Chondrocyte (in vitro differentiated cells): ENCODE data around the gene CCHCR1. TPM values are rescaled to one million over a fixed set of nuclear protein-coding genes. Genes with fewer than 3 reads are reported as not detected.

Experiments used
- DNase-seq: peaks from one replicate; pipeline ENCODE4 v3.0.0; 2021; ENCODE audit warnings: mixed read lengths, low spot score
- H3K27ac Mint-ChIP-seq: one replicate; pipeline ENCODE4 v1.8.0; 2021; ENCODE audit warnings: mild to moderate bottlenecking, moderate library complexity, mixed read lengths; ENCODE audit not compliant: unreplicated experiment
- H3K27me3 Mint-ChIP-seq: 2 replicates; pipeline ENCODE4 v1.8.0; 2021; ENCODE audit warnings: low read depth, mixed read lengths
- H3K36me3 Mint-ChIP-seq: 2 replicates; pipeline ENCODE4 v1.8.0; 2021; ENCODE audit warnings: low read depth, mixed read lengths
- H3K4me1 Mint-ChIP-seq: 2 replicates; pipeline ENCODE4 v1.8.0; 2021; ENCODE audit warnings: low read depth, mild to moderate bottlenecking, mixed read lengths
- H3K4me3 Mint-ChIP-seq: one replicate; pipeline ENCODE4 v1.8.0; 2021; ENCODE audit warnings: mild to moderate bottlenecking, moderate library complexity, mixed read lengths; ENCODE audit not compliant: unreplicated experiment
- H3K9me3 Mint-ChIP-seq: 2 replicates; pipeline ENCODE4 v1.8.0; 2021; ENCODE audit warnings: low read depth, mixed read lengths
- total RNA-seq: library from RNA; stranded (reverse); gene quantifications from 3 replicates; pipeline ENCODE4 v1.2.1, GENCODE V29; 2021
- TF ChIP-seq, protein P1 (sequence below): fragments of 200-600 bp; sonication (generic); IDR thresholded peaks from 2 replicates; pipeline ENCODE4 v1.5.0; 2021; ENCODE audit warnings: antibody characterized with exemption, mild to moderate bottlenecking, moderate library complexity

CCHCR1 gene
- total RNA-seq, 1 donor from 2014 or later = 13.4 TPM

DNA sequence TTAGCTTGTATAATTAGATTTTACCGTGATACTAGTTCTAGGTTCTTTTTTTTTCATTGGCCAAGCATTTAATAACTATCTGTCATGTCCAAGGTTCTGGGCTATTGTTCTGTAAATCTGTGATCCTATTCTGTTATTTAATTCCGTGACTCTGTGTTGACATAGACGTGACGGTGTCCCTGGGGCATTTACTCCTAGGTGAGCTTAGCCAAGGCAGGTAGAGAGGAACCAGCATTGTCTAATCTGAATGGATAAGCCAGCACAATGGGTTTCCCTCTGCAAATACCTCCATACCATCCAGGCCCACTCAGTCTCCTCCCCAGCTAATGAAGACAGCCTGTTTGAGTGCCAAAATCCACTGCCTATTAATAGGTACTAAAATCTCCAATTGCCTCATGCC, 28.5 kb downstream of the CCHCR1 start:
- H3K36me3 Mint-ChIP-seq = no peaks in the 10 kb centered on the region
- no peak overlapping the region for H3K4me3 Mint-ChIP-seq
- TF ChIP-seq, protein P1, sequence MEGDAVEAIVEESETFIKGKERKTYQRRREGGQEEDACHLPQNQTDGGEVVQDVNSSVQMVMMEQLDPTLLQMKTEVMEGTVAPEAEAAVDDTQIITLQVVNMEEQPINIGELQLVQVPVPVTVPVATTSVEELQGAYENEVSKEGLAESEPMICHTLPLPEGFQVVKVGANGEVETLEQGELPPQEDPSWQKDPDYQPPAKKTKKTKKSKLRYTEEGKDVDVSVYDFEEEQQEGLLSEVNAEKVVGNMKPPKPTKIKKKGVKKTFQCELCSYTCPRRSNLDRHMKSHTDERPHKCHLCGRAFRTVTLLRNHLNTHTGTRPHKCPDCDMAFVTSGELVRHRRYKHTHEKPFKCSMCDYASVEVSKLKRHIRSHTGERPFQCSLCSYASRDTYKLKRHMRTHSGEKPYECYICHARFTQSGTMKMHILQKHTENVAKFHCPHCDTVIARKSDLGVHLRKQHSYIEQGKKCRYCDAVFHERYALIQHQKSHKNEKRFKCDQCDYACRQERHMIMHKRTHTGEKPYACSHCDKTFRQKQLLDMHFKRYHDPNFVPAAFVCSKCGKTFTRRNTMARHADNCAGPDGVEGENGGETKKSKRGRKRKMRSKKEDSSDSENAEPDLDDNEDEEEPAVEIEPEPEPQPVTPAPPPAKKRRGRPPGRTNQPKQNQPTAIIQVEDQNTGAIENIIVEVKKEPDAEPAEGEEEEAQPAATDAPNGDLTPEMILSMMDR = no peak
- no peak overlapping the region for H3K27ac Mint-ChIP-seq
- peaks cover 27% of the 10 kb centered on the region for H3K4me1 Mint-ChIP-seq
- H3K9me3 Mint-ChIP-seq = no peaks in the 10 kb centered on the region
- H3K27me3 Mint-ChIP-seq = peaks cover 8% of the 10 kb centered on the region
- DNase-seq = no peak

DNA sequence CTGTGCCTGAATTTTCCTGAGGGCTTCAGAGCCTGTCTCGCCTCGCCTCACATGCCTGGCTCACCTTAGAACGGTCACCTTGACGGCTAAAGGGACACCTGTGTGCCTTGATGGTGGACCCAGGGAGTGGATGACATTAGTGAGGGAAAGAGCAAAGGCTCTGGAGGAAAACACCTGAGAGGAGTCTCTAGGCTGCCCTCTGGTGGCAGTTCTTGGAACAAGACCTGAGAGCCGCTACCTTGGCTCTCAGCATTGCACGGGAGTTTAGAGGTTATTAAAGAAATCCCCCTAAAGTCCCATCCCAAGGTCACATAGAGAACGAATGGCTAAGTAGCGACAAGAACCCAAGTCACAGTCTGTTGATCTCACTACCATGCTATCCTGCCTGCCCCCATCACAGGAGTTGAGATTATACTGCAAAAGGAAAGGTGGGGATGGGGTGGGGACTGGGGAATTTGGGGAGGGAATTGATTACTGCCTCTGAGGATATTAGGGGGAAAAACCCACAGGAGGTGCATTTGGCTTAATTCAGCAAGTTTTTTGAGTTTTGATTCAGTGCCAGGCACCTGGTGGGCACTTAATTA, 29.4 kb downstream of the CCHCR1 start:
- Mint-ChIP-seq H3K4me3 (no peak overlapping the region), H3K27me3 (peaks cover 8% of the 10 kb centered on the region), H3K9me3 (no peaks in the 10 kb centered on the region), H3K4me1 (peaks cover 37% of the 10 kb centered on the region), H3K27ac (no peak overlapping the region), H3K36me3 (no peaks in the 10 kb centered on the region)
- DNase-seq = no peak
- TF ChIP-seq, protein P1 = peak; percentile 92

GRCh38 chr6:31126396-31127175, 31.0 kb downstream of the CCHCR1 start:
- Mint-ChIP-seq H3K27me3 (peaks cover 8% of the 10 kb centered on the region), H3K27ac (peak overlapping the region; percentile 59), H3K4me3 (no peak overlapping the region), H3K36me3 (no peaks in the 10 kb centered on the region), H3K4me1 (peaks cover 53% of the 10 kb centered on the region), H3K9me3 (no peaks in the 10 kb centered on the region)
- TF ChIP-seq, protein P1 = peak; percentile 12
- no peak for DNase-seq

DNA sequence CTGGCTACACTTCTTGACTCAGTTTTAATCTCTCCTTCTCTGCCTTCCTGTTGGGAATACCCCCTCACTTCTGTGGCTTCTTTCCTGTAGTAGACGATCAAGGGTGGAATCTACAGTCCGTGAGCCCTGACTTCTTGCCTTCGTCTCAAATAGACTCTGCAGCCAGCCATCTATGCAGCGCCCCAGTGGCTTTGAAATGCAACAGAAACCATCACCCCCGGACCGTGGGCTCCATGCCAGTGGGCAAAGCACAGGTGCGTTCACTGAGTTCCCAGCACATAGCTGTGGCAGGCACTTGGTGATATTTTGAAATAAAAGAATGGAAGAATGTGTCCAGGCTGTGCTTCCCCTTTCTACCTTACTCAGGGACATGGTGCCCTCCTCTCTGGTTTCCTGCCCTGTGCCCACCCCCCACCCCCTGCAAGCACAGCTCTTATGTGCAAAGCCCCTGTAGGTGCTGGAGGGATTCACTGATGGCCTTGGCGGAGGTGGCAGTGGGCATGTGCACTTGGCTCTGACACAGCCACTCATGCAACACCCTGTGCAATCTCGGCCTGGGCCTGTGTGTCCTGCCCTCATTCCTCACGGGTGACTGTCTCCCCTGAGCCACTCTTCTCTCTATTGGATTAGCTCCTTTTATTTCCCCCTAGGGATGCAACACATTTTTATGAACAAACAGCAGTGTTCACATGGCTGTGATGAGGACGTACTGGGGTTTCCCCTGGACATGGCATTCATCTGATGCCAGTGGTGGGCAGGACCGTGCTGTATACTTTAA, 31.8 kb downstream of the CCHCR1 start:
- TF ChIP-seq, protein P1 = no peak
- H3K4me3 Mint-ChIP-seq = no peak overlapping the region
- H3K36me3 Mint-ChIP-seq = no peaks in the 10 kb centered on the region
- H3K27me3 Mint-ChIP-seq = peaks cover 8% of the 10 kb centered on the region
- DNase-seq = no peak
- no peaks in the 10 kb centered on the region for H3K9me3 Mint-ChIP-seq
- H3K4me1 Mint-ChIP-seq = peaks cover 53% of the 10 kb centered on the region
- H3K27ac Mint-ChIP-seq = peak overlapping the region; percentile 41

- H3K36me3 Mint-ChIP-seq = no peaks in the 10 kb centered on the region
- DNase-seq = no peak
- H3K27me3 Mint-ChIP-seq = peaks cover 8% of the 10 kb centered on the region
- no peaks in the 10 kb centered on the region for H3K9me3 Mint-ChIP-seq
- TF ChIP-seq, protein P1 = no peak
- peak overlapping the region; percentile 41 for H3K27ac Mint-ChIP-seq
- H3K4me1 Mint-ChIP-seq = peaks cover 53% of the 10 kb centered on the region
- H3K4me3 Mint-ChIP-seq = no peak overlapping the region
Observed at GRCh38 chr6:31125162-31125561, 32.4 kb downstream of the CCHCR1 start.
